HL-60 (cell line): ENCODE measurements around the gene TMUB1.

ENCODE experiments used
- DNase-seq, 2 experiments: peaks; one replicate each; pipeline ENCODE4 v3.0.0-alpha.2; 2010 to 2020; ENCODE audit warnings: low read depth in 1 of 2, low spot score in 1 of 2
- H3K27ac ChIP-seq: fragments of 250-450 bp; sonication (Bioruptor Pico); replicated peaks from 2 replicates; pipeline ENCODE4 v1.5.1; 2020; ENCODE audit warnings: mild to moderate bottlenecking, moderate library complexity
- H3K27me3 ChIP-seq: fragments of 250-450 bp; sonication (Bioruptor Pico); 2 replicates; pipeline ENCODE4 v1.5.1; 2021; ENCODE audit warnings: mild to moderate bottlenecking, moderate library complexity; ENCODE audit not compliant: insufficient read depth, poor library complexity, severe bottlenecking
- H3K4me3 ChIP-seq: replicated peaks from 2 replicates; pipeline ENCODE4 v1.5.1; 2011; ENCODE audit warnings: mild to moderate bottlenecking, control low read depth, low read length; ENCODE audit not compliant: insufficient read depth
- GABPA ChIP-seq: IDR thresholded peaks from 2 replicates; pipeline ENCODE4 v1.6.1; 2012; ENCODE audit warnings: low read depth
- POLR2AphosphoS5 ChIP-seq: IDR thresholded peaks from 2 replicates; pipeline ENCODE4 v1.6.1; 2012; ENCODE audit warnings: low read depth
- SPI1 ChIP-seq: IDR thresholded peaks from 2 replicates; pipeline ENCODE4 v1.6.1; 2012; ENCODE audit warnings: low read depth, mild to moderate bottlenecking, borderline replicate concordance
- TF ChIP-seq, protein P1 (sequence below): IDR thresholded peaks from one replicate; pipeline ENCODE4 v1.5.1; 2011; ENCODE audit warnings: low read length, control low read depth, inconsistent platforms; ENCODE audit not compliant: insufficient read depth
- TF ChIP-seq, protein P2 (sequence below): IDR thresholded peaks from 2 replicates; pipeline ENCODE4 v1.6.1; 2012; ENCODE audit warnings: low read depth; ENCODE audit not compliant: insufficient replicate concordance

Gene TMUB1

DNA sequence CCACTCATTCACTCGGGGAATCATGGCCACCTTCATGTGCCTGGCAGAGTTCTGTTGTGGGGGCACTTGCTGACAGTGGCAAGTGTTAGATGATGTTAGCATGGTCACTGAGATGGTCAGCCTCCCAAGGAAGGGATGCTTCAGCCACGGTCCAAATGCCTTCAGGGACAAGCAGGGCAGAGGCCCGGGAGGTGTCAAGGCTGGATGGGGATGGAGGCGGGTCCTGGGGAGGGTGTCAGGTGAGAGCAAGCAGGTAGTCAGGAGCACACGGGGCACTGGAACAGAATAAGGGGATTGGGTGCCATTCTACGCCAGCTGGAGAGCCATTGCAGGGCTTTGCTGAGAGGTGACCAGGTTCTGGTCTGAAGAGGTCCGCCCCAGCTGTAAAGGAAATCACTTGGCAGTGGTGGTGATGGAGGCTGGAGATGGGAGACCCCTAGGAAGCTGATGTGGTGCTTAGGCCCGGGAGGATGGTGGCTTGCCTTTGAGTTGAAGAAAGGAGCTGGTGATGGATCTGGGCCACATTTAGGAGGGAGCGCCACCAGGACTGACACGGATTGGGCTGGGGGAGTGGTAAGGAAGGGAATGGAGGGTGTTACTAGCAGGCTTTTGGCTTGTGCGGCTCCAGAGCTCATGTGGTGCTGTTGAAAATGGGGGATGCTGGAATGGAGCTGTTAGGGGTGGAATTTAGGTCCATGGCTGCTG lies 27.1 kb upstream of the TMUB1 start:
- no peak overlapping the region for H3K4me3 ChIP-seq
- no peak for DNase-seq
- no peaks in the 10 kb centered on the region for H3K27me3 ChIP-seq
- TF ChIP-seq, protein P1, sequence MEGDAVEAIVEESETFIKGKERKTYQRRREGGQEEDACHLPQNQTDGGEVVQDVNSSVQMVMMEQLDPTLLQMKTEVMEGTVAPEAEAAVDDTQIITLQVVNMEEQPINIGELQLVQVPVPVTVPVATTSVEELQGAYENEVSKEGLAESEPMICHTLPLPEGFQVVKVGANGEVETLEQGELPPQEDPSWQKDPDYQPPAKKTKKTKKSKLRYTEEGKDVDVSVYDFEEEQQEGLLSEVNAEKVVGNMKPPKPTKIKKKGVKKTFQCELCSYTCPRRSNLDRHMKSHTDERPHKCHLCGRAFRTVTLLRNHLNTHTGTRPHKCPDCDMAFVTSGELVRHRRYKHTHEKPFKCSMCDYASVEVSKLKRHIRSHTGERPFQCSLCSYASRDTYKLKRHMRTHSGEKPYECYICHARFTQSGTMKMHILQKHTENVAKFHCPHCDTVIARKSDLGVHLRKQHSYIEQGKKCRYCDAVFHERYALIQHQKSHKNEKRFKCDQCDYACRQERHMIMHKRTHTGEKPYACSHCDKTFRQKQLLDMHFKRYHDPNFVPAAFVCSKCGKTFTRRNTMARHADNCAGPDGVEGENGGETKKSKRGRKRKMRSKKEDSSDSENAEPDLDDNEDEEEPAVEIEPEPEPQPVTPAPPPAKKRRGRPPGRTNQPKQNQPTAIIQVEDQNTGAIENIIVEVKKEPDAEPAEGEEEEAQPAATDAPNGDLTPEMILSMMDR, result no peak
- TF ChIP-seq GABPA (no peak), POLR2AphosphoS5 (no peak), SPI1 (no peak)
- TF ChIP-seq, protein P2, sequence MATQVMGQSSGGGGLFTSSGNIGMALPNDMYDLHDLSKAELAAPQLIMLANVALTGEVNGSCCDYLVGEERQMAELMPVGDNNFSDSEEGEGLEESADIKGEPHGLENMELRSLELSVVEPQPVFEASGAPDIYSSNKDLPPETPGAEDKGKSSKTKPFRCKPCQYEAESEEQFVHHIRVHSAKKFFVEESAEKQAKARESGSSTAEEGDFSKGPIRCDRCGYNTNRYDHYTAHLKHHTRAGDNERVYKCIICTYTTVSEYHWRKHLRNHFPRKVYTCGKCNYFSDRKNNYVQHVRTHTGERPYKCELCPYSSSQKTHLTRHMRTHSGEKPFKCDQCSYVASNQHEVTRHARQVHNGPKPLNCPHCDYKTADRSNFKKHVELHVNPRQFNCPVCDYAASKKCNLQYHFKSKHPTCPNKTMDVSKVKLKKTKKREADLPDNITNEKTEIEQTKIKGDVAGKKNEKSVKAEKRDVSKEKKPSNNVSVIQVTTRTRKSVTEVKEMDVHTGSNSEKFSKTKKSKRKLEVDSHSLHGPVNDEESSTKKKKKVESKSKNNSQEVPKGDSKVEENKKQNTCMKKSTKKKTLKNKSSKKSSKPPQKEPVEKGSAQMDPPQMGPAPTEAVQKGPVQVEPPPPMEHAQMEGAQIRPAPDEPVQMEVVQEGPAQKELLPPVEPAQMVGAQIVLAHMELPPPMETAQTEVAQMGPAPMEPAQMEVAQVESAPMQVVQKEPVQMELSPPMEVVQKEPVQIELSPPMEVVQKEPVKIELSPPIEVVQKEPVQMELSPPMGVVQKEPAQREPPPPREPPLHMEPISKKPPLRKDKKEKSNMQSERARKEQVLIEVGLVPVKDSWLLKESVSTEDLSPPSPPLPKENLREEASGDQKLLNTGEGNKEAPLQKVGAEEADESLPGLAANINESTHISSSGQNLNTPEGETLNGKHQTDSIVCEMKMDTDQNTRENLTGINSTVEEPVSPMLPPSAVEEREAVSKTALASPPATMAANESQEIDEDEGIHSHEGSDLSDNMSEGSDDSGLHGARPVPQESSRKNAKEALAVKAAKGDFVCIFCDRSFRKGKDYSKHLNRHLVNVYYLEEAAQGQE, result no peak
- H3K27ac ChIP-seq, result no peak overlapping the region

DNA sequence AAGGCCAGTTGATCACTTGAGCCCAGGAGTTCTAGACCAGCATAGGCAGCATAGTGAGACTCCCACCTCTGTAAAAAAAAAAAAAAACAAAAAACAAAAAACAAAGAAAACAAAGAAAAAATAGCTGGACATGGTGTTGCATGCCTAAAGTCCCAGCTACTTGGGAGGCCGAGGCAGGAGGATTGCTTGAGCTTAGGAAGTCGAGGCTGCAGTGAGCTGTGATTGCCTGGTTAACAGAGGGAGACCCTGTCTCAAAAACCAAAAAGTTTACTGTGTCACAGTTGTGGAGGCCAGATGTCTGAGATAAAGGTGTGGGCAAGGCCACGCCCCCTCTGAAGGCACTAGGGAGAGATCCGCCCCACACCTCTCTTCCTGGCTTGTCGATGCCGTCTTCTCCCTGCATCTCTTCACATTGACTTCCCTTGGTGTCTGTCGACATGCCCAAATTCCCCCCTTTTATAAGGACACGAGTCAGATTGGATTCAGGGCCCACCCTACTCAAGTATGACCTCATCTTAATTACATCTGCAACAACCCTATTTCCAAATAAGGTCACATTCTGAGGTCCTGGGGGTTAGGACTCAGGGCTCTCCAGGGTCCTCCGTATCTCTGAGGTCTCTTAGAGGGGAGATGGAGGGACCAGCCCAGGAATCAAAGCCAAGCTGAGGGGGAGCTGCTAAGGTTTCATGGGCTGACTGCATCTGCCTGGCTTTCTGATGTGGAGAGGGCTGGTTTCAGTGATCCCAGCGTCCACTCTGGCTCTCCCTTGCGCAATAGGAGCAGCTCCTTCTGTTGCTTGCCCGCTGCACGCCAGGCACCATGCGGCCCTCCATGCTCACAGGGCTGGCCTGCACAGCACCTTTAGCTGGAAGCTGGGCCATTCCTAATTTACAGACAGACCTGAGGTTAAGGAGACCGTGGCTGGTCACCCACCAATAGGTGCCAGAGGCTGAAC lies 26.1 kb upstream of the TMUB1 start:
- no peaks in the 10 kb centered on the region for H3K27me3 ChIP-seq
- TF ChIP-seq, protein P2, result no peak
- no peak for TF ChIP-seq SPI1
- TF ChIP-seq, protein P1, result no peak

DNA sequence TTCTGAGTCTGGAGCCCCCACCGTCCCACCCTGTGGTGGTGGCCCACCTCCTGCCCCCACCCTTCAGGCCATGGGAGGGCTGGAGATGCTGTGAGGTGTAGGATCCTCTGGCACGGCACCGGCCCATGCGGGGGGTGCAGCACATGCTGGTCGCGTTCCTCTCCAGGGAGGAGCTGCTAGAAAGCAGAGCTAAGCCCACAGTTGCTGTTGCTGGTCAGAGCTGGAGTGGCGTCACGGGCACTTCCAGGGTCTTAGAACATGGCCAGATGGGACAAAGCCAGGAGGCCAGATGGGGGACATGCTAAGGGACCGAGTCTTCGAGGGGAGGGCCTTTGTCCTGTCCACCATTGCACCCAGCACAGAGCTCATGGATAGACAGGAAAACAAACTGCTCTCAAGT lies 24.6 kb upstream of the TMUB1 start:
- TF ChIP-seq, protein P2, result no peak
- no peak for TF ChIP-seq SPI1
- no peak for TF ChIP-seq POLR2AphosphoS5
- no peak for TF ChIP-seq GABPA
- TF ChIP-seq, protein P1, result no peak

More for the DNA sequence above, 26.1 kb upstream of the TMUB1 start:
- DNase-seq, result no peak
- H3K4me3 ChIP-seq, result no peak overlapping the region
- no peak overlapping the region for H3K27ac ChIP-seq

More for the DNA sequence above, 24.6 kb upstream of the TMUB1 start:
- H3K27ac ChIP-seq, result no peak overlapping the region
- no peaks in the 10 kb centered on the region for H3K27me3 ChIP-seq
- DNase-seq, result no peak
- H3K4me3 ChIP-seq, result no peak overlapping the region
